PC-9 (cell line): ENCODE results near the gene HBP1.

Experiments used
- EZH2 ChIP-seq: fragments of 200-600 bp; sonication (generic); IDR thresholded peaks from 2 replicates; pipeline ENCODE4 v1.8.0; 2017; ENCODE audit warnings: antibody characterized with exemption, low read depth
- TF ChIP-seq, protein P1 (sequence below): fragments of 200-600 bp; sonication (generic); conservative IDR thresholded peaks from 2 replicates; pipeline ENCODE4 v1.6.1; 2017; ENCODE audit warnings: mixed run types, antibody characterized with exemption, mild to moderate bottlenecking, moderate library complexity

GRCh38 chr7:107160389-107160788, 8.4 kb upstream of the HBP1 start:
- TF ChIP-seq EZH2 = no peak
- TF ChIP-seq, protein P1, sequence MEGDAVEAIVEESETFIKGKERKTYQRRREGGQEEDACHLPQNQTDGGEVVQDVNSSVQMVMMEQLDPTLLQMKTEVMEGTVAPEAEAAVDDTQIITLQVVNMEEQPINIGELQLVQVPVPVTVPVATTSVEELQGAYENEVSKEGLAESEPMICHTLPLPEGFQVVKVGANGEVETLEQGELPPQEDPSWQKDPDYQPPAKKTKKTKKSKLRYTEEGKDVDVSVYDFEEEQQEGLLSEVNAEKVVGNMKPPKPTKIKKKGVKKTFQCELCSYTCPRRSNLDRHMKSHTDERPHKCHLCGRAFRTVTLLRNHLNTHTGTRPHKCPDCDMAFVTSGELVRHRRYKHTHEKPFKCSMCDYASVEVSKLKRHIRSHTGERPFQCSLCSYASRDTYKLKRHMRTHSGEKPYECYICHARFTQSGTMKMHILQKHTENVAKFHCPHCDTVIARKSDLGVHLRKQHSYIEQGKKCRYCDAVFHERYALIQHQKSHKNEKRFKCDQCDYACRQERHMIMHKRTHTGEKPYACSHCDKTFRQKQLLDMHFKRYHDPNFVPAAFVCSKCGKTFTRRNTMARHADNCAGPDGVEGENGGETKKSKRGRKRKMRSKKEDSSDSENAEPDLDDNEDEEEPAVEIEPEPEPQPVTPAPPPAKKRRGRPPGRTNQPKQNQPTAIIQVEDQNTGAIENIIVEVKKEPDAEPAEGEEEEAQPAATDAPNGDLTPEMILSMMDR = no peak
